Right renal pelvis (tissue), 4 donors: ENCODE measurements around the gene CD2. TPM values are rescaled to one million over a fixed set of nuclear protein-coding genes. Genes with fewer than 3 reads are reported as not detected.

Experiments used
- DNase-seq, 4 donors: peaks; one replicate each; pipeline ENCODE4 v3.0.0-alpha.2; 2013; ENCODE audit warnings: low read depth in 4 of 4, low spot score in 3 of 4, missing footprints in 1 of 4
- polyA plus RNA-seq, 4 donors: library from polyadenylated mRNA; unstranded; fragments of 120-200 nt; gene quantifications; one replicate each; pipeline ENCODE4 v1.2.1, GENCODE V29; 2013; ENCODE audit not compliant: insufficient read length in 4 of 4

The CD2 gene
- polyA plus RNA-seq, 4 donors = 0.10 to 0.45 (median 0.11) TPM; not detected in 1

GRCh38 chr1:116726872-116727820, 27.1 kb upstream of the CD2 start:
- DNase-seq = no peak

DNA sequence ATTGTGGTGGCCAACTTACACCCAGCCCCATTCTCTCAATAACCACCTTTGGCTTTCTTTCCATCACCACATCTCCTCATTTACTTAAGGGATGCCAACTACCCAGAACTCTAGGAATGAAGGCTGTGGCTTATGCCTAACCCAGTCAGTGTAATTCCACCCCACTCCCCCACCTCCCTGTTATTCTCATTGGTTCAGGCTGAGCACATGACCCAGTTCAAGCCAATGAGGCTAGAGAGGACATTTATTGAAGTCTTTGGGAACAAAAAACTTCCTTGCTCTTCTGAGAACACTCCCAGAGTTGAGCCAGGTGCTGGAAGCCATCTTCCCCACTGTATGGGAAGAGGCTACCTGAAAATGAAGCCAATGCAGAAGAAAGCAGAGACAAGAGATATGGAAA, 22.8 kb upstream of the CD2 start:
- DNase-seq = no peak

DNA sequence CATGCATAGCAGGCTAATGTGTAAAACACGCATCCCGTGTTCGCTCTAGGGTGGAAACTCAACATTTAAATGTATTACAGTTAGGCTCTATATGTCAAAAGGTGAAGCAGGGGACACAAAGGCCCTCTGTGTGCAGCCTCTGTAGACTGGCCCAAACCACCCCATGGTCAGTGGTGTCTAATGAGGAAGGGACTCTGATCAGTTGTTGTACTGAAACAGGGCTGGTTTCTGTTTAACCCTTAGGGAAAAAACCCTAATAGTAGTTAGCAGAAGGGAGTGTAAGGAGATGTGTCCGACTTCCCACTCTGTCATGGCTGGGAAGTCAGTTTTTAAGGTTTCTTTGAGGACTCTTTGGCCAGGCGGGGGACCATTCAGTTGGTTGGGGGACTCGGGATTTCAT, 21.5 kb upstream of the CD2 start:
- no peak for DNase-seq

GRCh38 chr1:116733476-116734365, 20.5 kb upstream of the CD2 start:
- DNase-seq = no peak

DNA sequence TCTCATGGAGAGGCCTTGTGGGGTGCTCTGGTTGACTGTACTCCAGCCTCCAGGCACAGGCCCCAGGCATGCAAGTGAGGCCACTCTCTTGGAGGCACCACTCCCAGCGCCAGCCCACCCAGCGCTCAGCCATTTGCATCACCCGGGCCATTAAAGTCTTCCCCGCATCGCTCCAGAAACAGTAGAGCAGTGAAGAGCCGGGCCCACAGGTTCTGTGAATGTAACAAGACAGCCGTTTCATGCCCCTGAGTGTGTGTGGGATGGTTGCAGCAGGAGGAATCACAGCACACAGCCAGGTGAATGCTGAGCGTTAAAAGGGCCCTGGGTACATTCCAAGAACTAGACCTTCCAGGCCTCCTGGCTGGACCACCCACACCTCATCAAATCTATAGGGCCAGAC, 19.0 kb upstream of the CD2 start:
- no peak for DNase-seq

- DNase-seq = peak in 3 of 4 donors; percentile 7 to 20 (median 12)
These were observed 17.0 kb upstream of the CD2 start for GRCh38 chr1:116737020-116737854.

DNA sequence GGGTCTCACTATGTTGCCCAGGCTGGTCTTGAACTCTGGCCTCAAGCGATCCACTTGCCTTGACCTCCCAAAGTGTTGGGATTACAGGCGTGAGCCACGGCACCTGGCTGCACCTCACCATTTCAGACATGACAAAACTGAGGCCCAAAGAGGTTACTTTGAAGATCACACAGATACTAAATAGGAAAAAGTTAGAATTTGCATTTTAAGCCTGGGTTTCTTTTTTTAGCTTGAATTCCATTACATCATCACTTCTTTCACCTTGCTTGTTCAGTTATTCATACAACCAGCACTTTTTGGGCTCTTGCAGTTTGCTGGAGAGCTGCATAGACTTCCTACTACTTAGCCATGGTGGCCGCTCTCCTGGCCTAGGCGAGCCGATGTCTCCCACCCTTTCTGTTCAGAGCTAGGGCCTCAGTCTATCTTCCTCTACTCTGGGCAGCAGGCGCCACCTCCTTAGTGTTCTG, 16.3 kb upstream of the CD2 start:
- DNase-seq = no peak

DNA sequence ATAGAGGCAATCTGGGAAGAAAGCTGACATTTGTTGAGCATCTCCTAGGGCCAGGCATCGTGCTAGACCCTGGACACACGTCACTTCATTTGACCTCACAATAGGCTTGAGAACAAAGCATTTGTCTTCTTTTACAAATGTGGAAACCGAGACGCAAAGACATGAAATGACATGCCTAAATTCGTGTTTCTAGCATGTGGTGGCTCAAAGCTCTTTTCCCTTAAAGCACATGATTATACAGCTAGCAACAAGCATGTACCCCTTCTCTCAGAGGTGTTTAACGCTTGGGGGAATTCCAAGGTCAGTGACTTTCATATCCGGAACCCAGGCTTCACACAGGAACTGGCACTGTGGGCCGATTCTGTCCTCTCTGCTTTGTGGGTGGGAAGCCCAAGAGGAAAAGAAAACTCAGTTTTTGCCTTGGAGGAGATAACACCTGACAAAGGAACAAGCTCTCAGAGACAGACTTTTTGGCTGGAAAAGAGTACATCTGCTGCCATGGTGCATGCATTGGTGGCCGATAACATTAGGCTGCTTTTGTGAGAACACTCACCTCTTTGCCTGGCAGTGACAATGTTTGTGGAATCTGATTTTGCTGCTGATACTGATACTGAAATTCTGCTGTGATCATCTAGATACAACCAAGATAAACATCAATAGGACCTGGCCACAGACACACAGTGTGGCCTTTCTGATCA, 15.4 kb upstream of the CD2 start:
- no peak for DNase-seq

DNA sequence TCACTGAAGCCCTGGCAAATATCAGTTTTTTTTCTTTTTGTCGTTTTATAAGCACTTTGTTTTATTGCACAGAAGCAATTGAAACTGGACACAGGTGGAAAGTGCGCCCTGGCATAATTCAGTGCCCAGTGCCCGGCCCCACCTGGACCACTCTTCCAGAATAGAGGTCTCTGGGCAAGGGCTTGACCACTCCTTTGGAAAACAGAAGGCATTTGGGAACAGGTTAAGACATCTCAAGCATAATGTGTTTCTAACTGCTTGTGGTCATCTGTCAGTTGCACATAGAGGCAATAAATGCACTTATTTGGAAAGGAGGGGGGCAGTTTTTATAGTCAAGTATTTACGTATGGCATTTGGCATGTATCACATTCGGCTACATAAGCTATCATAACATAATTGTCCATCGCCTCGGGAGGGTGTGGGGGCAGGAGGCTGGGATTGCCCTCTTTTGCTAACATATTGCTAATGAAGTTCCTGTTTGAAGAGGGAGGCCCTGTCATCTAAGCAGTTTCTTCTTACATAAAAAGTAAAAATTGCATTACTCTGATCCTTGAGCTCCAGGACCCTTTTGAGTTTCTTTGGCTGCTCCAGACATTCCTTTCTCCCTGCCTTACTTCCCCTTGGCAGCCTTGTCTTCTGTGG, 14.7 kb upstream of the CD2 start:
- DNase-seq = no peak

GRCh38 chr1:116740296-116740695, 13.9 kb upstream of the CD2 start:
- no peak for DNase-seq

DNA sequence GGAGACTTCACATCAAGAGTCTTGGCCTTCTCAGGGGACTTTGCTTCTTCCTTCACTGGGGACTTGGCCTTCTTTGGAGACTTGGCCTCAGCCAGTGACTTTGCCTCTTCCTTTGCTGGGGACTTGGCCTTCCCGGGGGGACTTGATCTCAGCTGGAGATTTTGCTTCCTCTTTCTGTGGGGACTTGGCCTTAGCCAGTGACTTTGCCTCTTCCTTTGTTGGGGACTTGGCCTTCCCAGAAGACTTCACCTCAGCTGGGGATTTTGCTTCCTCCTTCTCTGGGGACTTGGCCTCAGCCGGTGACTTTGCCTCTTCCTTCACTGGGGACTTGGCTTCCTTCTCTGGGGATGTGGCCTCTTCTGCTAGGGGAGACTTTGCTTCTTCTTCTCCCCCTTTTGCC, 13.5 kb upstream of the CD2 start:
- DNase-seq = no peak

DNA sequence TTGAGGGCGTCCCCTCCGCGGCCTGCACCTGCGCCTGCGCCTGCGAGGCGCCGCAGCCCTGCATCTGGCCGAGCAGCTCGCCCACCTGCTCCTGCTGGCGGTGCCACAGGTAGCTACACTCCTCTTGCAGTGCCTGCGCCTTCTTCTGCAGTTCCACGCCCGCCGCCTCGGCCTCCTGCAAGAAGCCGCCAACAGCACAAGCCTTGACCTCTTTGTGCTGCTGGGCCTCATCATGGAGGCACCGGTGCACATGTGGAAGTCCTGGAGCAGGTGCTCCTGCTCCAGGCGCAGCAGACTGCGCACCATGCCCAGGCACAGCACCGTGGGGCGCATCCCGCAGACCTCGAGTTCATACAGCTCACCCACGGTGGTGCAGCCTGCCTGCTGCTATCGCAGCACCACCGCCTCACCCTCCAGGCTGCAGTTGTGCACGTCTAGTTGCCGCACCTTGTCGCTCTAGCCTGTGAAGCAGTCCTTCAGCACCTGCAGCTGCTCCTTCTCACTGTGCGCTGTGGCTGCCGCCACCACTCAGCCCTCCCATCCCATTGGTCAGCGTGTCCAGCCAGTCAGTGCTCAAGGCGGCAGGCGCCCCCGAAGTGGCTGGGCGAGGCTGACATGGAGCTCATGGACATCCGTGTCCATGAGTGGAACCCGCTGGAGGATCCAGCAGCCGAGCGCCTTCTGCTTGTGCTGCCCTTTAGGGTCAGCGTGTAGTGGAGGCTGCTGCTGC, 12.2 kb upstream of the CD2 start:
- DNase-seq = no peak

- no peak for DNase-seq
These were observed 10.7 kb upstream of the CD2 start for GRCh38 chr1:116743535-116743934.

- no peak for DNase-seq
These were observed 6.0 kb upstream of the CD2 start for GRCh38 chr1:116748272-116748671.

GRCh38 chr1:116751146-116751545, 3.1 kb upstream of the CD2 start:
- no peak for DNase-seq

GRCh38 chr1:116751621-116752020, 2.6 kb upstream of the CD2 start:
- no peak for DNase-seq

DNA sequence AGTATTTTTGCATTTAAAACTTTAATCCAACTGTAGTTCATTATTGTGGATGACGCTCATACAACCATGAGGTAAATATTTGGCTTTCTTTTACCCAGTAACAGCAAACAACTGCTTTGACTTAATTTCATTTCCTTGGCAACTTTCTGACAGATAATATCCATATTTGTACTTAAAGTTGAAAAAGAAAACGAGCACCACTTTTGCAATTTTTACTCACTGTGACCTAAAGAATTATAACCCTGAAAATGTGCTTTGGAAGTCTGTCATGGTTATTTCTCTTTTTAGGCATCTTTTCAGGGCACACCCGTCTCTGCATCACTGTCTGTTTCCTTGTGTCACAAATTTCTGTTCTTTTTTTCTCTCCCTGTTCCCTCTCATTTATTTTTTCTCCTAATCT, 918 bp upstream of the CD2 start:
- no peak for DNase-seq

GRCh38 chr1:116755066-116755465, 836 bp downstream of the CD2 start:
- no peak for DNase-seq

- DNase-seq = no peak
These were observed 1.5 kb downstream of the CD2 start for GRCh38 chr1:116755681-116756080.
